GM12874 (cell line): Measurements from ENCODE around the gene NT5DC1.

Experiments used
- TF ChIP-seq, protein P1 (sequence below): IDR thresholded peaks from 2 replicates; pipeline ENCODE4 v1.5.1; 2011; ENCODE audit warnings: low read depth, mild to moderate bottlenecking, control low read depth, low read length, moderate library complexity; ENCODE audit not compliant: insufficient read depth

NT5DC1 gene

GRCh38 chr6:116064666-116065065, 36.0 kb upstream of the NT5DC1 start:
- TF ChIP-seq, protein P1, sequence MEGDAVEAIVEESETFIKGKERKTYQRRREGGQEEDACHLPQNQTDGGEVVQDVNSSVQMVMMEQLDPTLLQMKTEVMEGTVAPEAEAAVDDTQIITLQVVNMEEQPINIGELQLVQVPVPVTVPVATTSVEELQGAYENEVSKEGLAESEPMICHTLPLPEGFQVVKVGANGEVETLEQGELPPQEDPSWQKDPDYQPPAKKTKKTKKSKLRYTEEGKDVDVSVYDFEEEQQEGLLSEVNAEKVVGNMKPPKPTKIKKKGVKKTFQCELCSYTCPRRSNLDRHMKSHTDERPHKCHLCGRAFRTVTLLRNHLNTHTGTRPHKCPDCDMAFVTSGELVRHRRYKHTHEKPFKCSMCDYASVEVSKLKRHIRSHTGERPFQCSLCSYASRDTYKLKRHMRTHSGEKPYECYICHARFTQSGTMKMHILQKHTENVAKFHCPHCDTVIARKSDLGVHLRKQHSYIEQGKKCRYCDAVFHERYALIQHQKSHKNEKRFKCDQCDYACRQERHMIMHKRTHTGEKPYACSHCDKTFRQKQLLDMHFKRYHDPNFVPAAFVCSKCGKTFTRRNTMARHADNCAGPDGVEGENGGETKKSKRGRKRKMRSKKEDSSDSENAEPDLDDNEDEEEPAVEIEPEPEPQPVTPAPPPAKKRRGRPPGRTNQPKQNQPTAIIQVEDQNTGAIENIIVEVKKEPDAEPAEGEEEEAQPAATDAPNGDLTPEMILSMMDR, result no peak

DNA sequence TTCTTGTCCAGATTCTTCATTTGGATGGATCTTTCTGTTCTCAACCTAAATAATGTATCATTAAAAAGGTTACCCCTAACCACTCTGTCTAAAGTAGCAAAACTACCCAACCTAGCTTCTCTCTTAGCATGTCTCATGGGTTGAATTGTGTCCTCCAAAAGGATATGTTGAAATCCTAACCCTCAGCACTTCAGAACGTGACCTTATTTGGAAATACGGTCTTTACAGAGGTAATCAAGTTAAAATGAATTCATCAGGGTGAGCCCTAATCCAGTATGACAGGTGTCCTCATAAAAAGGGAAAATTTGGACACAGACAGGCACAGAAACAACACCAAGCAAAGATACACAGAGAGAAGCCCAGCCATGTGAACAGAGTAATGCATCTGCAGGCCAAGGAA, 33.9 kb upstream of the NT5DC1 start:
- TF ChIP-seq, protein P1, result no peak

DNA sequence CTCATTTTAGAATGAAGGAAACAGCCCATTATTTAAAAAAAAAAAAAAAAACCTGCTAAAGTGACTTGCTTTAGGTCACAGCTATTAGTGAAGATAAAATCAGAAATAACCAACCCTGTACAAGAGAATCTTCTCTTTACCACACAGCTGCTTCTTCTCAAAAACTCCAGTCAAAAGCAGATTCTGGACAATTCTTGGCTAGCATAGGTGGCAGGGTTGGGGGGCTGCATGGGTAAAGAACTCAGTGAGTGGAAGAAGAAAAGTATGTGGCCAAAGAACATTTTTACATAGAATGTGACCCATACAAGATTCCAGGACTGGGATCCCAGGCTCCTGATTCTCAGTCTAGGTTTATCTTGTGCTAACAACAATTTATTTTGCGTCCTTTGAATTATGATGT, 30.6 kb upstream of the NT5DC1 start:
- TF ChIP-seq, protein P1, result no peak

DNA sequence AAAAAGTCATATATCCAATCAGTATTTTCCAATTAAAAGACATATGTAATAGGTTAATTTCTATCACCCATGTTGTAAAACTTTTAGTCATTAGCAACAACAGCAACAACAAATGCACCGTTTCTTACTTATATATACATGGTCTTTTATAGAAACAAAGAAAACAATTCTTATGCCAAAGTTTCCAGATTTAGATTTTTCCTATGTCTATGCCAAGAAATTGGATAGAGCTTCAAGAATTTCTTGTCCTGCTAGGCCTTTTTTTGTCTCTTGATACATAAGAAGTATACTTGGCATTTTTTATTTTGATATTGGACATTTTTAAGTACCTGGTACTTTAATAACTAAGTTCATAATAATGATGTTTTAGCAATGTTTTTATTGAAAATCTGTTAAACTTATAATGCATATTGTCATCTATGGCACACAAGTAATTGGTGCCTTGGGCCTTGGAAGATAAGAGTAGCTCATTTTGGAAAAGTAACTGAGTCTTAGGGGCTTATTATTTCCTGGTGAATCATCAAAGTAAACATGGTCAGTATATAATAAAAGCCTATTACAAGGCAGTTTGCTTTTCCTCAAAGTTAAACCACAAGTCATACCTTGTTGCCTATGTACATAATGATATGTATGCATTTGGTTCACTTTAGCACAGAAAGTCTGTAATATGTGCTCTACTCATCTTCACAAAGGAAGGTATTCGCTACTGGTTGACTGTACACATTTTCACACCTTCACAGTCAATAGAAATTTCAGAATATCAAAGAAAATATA, 29.9 kb upstream of the NT5DC1 start:
- TF ChIP-seq, protein P1, result no peak

- TF ChIP-seq, protein P1, result no peak
Measured at GRCh38 chr6:116072368-116072767, 28.3 kb upstream of the NT5DC1 start.

DNA sequence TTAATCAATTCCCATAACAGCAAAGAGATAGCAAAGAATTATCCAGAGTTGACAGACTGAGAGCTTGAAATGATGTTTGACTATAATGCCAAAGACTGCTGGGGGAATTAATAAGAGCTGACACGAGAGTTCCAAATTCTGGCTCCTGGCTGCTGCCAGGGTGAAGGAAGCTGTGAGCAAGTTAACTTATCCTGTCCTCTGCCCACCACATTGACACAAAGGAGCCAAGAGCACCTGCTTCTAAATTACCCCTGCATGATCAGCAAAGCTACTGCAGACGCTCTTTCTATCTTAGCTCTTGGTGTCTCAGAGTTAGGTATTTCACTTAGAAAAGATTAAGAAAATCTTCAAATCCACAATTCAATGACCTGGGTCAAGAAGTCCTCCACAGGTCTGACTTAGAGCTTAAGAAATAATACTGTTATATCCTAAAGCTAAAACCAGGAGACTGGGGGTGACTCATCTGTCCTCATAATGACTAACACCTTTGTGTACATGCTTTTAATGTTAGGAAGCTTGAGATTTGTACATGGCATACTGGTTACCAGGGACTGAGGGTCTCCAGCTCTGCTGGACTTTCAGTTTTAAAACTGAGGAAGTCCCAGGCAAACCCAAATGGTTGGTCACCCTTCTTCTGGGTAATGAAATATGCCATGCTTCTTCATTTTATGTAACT, 26.8 kb upstream of the NT5DC1 start:
- TF ChIP-seq, protein P1, result no peak

GRCh38 chr6:116074732-116075390, 25.8 kb upstream of the NT5DC1 start:
- TF ChIP-seq, protein P1, result no peak
